GM12873 (cell line): Measurements from ENCODE around the gene CMC4.

Experiments used
- TF ChIP-seq, protein P1 (sequence below): IDR thresholded peaks from 2 replicates; pipeline ENCODE4 v1.5.1; 2012; ENCODE audit warnings: low read depth, mild to moderate bottlenecking, moderate library complexity, low read length, control low read depth; ENCODE audit not compliant: insufficient read depth; ENCODE audit errors: missing control alignments

Gene CMC4

DNA sequence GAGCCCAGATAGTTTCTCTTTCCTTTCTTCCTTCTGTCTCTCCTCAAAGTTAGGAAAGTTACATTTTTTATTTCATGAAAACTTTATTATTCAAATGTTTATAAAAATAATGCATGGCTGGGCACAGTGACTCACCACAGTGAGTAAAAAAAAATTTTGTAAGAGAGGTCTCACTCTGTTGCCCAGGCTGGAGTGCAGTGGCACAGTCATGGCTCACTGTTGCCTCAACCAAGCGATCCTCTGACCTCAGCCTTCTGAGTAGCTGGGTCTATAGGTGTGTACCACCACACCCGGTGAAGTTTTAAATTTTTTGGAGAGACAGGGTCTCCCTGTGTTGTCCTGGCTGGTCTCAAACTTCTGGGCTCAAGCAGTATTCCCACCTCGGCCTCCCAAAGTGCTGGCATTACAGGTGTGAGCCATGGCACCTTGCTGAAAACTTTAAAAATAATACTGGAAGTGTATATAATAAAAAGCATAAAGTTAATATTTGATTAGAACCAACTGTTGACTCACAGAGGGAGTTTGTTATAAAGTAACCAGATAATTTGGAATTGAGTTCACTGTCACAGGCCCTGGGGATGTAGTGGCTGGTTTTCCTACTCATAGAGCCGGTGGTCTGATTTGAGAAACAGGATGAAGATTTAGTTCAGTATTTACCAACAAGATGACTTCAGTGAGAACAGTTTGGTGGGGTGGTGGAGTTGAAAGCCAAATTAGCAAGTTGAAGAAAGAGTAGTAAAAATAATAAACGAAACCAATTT lies 18.0 kb downstream of the CMC4 start:
- TF ChIP-seq, protein P1, sequence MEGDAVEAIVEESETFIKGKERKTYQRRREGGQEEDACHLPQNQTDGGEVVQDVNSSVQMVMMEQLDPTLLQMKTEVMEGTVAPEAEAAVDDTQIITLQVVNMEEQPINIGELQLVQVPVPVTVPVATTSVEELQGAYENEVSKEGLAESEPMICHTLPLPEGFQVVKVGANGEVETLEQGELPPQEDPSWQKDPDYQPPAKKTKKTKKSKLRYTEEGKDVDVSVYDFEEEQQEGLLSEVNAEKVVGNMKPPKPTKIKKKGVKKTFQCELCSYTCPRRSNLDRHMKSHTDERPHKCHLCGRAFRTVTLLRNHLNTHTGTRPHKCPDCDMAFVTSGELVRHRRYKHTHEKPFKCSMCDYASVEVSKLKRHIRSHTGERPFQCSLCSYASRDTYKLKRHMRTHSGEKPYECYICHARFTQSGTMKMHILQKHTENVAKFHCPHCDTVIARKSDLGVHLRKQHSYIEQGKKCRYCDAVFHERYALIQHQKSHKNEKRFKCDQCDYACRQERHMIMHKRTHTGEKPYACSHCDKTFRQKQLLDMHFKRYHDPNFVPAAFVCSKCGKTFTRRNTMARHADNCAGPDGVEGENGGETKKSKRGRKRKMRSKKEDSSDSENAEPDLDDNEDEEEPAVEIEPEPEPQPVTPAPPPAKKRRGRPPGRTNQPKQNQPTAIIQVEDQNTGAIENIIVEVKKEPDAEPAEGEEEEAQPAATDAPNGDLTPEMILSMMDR, result no peak

DNA sequence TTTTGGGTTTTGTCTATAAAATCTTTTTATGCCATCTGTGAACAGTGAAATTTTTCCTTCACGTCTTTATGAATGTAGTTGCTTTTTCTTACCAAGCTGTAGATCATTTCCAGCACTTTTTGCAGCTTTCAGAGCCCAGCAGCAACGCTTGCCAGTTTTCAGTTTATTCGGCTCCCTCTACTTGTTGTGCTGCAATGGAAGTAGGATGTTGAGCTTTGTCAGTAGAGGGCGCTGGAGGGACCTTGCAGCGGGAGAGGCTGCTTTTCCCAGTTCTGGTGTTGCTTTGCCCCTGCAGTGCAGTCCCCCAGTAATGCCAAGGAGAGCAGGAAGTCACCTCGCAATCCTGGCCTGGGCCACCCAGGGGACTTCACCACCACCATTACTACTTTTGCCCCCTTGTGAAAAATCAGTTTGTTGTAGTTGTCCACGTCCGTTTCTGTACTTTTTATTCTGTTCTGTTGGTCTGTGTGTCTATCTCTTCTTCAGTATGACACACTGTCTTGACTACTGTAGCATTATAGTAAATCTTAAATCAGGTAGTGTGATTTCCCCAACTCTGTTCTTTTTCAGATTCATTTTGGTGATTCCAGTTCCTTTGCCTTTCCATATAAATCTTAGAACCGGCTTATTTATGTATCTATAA lies 21.8 kb downstream of the CMC4 start:
- TF ChIP-seq, protein P1, result peak; percentile 86

GRCh38 chrX:155046811-155047528 lies 24.0 kb downstream of the CMC4 start:
- TF ChIP-seq, protein P1, result no peak

GRCh38 chrX:155046129-155046810 lies 24.7 kb downstream of the CMC4 start:
- TF ChIP-seq, protein P1, result no peak

DNA sequence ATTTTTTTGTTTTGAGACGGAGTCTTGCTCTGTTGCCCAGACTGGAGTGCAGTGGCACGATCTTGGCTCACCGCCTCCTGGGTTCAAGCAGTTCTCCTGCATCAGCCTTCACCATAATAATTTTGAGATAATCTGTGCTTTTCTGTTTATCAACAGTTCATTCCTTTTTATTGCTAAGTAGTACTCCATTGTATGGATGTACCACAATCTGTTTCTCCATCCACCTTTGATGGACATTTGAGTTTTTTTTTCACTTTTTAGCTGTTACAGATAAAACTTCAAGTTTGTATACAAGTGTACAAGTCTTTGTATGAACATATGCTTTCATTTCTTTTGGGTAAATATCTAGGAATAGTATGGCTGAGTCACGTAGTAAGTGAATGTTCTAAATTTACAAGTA lies 35.2 kb downstream of the CMC4 start:
- TF ChIP-seq, protein P1, result no peak

DNA sequence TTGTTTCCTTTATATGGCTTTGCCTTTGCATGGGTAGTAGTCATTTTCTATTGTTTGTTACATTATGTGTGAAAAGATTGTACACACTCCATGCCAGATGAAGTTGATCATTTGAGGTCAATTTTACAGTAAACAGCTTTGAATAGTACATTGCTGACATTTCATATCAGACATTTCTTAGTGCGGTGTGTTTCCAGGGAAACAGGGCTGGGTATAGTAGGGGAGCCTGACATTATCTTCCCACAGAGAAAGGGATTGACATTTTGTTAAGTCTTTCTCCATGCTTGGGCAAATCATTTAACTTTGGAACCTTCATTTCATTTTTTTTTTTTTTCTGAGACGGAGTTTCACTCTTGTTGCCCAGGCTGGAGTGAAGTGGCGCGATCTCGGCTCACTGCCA lies 39.3 kb downstream of the CMC4 start:
- TF ChIP-seq, protein P1, result no peak
